GM12878 (cell line): ENCODE data around the gene TMEM38A.

ENCODE experiments used
- BHLHE40 ChIP-seq, 2 experiments: fragments of 450-650 bp in 1 of 2; IDR thresholded peaks; 2 replicates each; pipeline ENCODE4 v1.6.1; 2011 to 2017; ENCODE audit warnings: low read depth in 2 of 2, borderline replicate concordance in 1 of 2, improper control_type of control experiment in 1 of 2, low read length in 1 of 2, mild to moderate bottlenecking in 1 of 2
- BRCA1 ChIP-seq: IDR thresholded peaks from 2 replicates; pipeline ENCODE4 v1.6.1; 2011; ENCODE audit warnings: low read depth, low read length, improper control_type of control experiment
- EP300 ChIP-seq, 2 experiments: fragments of 150-350 bp in 1 of 2; IDR thresholded peaks; 2 replicates each; pipeline ENCODE4 v1.6.1; 2011 to 2012; ENCODE audit warnings: low read depth in 2 of 2, low read length in 2 of 2, borderline replicate concordance in 1 of 2, improper control_type of control experiment in 1 of 2, inconsistent platforms in 1 of 2; ENCODE audit not compliant: control insufficient read depth in 1 of 2
- FOS ChIP-seq: IDR thresholded peaks from 3 replicates; pipeline ENCODE4 v1.6.1; 2011; ENCODE audit warnings: borderline replicate concordance; ENCODE audit not compliant: insufficient read length; ENCODE audit errors: extremely low read depth
- JUND ChIP-seq: IDR thresholded peaks from 2 replicates; pipeline ENCODE4 v1.6.1; 2012; ENCODE audit warnings: low read depth, mild to moderate bottlenecking, low read length, improper control_type of control experiment, moderate library complexity
- MTA2 ChIP-seq: fragments of 450-650 bp; IDR thresholded peaks from 2 replicates; pipeline ENCODE4 v1.6.1; 2016; ENCODE audit warnings: low read depth, mild to moderate bottlenecking, moderate library complexity
- RBBP5 ChIP-seq: fragments of 200-600 bp; sonication (generic); conservative IDR thresholded peaks from 2 replicates; pipeline ENCODE4 v1.6.1; 2016
- RELA ChIP-seq: fragments of 450-650 bp; IDR thresholded peaks from 2 replicates; pipeline ENCODE4 v1.8.0; 2014; ENCODE audit warnings: borderline replicate concordance; ENCODE audit not compliant: partially characterized antibody
- SREBF2 ChIP-seq: IDR thresholded peaks from 2 replicates; pipeline ENCODE4 v1.6.1; 2012; ENCODE audit warnings: mild to moderate bottlenecking, low read length
- STAT3 ChIP-seq: IDR thresholded peaks from 2 replicates; pipeline ENCODE4 v1.6.1; 2011; ENCODE audit warnings: low read depth, low read length, improper control_type of control experiment
- TF ChIP-seq, protein P1 (sequence below): IDR thresholded peaks from 2 replicates; pipeline ENCODE4 v1.6.1; 2012; ENCODE audit warnings: mild to moderate bottlenecking, low read depth, low read length
- TF ChIP-seq, protein P2 (sequence below), 3 experiments: IDR thresholded peaks in 2 of 3; conservative IDR thresholded peaks in 1 of 3; 2 replicates each; pipeline ENCODE4 v1.5.1; 2011; ENCODE audit warnings: low read depth in 3 of 3, low read length in 3 of 3, mild to moderate bottlenecking in 3 of 3, control low read depth in 2 of 3, moderate library complexity in 2 of 3, inconsistent platforms in 1 of 3, mixed read lengths in 1 of 3; ENCODE audit not compliant: control insufficient read depth in 2 of 3, insufficient read depth in 1 of 3; ENCODE audit errors: extremely low read depth in 1 of 3
- TF ChIP-seq, protein P3 (sequence below): fragments of 150-350 bp; IDR thresholded peaks from 2 replicates; pipeline ENCODE4 v1.6.1; 2014; ENCODE audit warnings: mild to moderate bottlenecking, low read depth, low read length
- TF ChIP-seq, protein P4 (sequence below): IDR thresholded peaks from 2 replicates; pipeline ENCODE4 v1.6.1; 2012; ENCODE audit warnings: low read length, inconsistent platforms

DNA sequence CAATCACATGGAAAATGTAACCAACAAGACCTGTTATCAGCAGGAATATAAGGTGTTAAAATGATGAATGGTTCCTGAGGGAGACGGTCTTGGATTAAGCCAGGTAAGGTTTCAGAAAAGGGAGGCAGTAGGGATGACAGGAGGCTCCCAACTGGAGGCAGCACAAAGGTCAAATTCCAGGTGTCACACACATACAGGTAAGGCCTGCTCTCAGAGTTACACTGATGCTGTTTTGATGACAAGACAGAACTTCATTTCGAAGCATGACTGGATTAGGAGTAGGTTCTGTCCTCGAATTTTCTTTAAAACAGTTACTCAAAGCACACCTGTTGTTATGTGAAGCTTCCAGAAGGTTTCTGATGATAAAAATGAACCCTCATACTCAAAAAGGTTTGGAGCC lies 40.4 kb upstream of the TMEM38A start:
- TF ChIP-seq, protein P1, sequence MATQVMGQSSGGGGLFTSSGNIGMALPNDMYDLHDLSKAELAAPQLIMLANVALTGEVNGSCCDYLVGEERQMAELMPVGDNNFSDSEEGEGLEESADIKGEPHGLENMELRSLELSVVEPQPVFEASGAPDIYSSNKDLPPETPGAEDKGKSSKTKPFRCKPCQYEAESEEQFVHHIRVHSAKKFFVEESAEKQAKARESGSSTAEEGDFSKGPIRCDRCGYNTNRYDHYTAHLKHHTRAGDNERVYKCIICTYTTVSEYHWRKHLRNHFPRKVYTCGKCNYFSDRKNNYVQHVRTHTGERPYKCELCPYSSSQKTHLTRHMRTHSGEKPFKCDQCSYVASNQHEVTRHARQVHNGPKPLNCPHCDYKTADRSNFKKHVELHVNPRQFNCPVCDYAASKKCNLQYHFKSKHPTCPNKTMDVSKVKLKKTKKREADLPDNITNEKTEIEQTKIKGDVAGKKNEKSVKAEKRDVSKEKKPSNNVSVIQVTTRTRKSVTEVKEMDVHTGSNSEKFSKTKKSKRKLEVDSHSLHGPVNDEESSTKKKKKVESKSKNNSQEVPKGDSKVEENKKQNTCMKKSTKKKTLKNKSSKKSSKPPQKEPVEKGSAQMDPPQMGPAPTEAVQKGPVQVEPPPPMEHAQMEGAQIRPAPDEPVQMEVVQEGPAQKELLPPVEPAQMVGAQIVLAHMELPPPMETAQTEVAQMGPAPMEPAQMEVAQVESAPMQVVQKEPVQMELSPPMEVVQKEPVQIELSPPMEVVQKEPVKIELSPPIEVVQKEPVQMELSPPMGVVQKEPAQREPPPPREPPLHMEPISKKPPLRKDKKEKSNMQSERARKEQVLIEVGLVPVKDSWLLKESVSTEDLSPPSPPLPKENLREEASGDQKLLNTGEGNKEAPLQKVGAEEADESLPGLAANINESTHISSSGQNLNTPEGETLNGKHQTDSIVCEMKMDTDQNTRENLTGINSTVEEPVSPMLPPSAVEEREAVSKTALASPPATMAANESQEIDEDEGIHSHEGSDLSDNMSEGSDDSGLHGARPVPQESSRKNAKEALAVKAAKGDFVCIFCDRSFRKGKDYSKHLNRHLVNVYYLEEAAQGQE = no peak
- TF ChIP-seq, protein P2, sequence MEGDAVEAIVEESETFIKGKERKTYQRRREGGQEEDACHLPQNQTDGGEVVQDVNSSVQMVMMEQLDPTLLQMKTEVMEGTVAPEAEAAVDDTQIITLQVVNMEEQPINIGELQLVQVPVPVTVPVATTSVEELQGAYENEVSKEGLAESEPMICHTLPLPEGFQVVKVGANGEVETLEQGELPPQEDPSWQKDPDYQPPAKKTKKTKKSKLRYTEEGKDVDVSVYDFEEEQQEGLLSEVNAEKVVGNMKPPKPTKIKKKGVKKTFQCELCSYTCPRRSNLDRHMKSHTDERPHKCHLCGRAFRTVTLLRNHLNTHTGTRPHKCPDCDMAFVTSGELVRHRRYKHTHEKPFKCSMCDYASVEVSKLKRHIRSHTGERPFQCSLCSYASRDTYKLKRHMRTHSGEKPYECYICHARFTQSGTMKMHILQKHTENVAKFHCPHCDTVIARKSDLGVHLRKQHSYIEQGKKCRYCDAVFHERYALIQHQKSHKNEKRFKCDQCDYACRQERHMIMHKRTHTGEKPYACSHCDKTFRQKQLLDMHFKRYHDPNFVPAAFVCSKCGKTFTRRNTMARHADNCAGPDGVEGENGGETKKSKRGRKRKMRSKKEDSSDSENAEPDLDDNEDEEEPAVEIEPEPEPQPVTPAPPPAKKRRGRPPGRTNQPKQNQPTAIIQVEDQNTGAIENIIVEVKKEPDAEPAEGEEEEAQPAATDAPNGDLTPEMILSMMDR (IDR thresholded peaks at IDR 0.05 in 2 of 3, conservative IDR thresholded peaks at IDR 0.05 in 1 of 3; ENCODE audit: control insufficient read depth in 2 of 3, extremely low read depth in 1 of 3, insufficient read depth in 1 of 3, low read depth in 3 of 3, low read length in 3 of 3) = no peak
- TF ChIP-seq STAT3 (no peak), RELA (no peak), RBBP5 (no peak), JUND (no peak), BRCA1 (no peak), BHLHE40 (IDR thresholded peaks at IDR 0.05; ENCODE audit: borderline replicate concordance in 1 of 2, low read depth in 2 of 2, low read length in 1 of 2) (no peak), SREBF2 (no peak), MTA2 (no peak), EP300 (IDR thresholded peaks at IDR 0.05; ENCODE audit: borderline replicate concordance in 1 of 2, control insufficient read depth in 1 of 2, low read depth in 2 of 2, low read length in 2 of 2) (no peak), FOS (no peak)
- TF ChIP-seq, protein P3, sequence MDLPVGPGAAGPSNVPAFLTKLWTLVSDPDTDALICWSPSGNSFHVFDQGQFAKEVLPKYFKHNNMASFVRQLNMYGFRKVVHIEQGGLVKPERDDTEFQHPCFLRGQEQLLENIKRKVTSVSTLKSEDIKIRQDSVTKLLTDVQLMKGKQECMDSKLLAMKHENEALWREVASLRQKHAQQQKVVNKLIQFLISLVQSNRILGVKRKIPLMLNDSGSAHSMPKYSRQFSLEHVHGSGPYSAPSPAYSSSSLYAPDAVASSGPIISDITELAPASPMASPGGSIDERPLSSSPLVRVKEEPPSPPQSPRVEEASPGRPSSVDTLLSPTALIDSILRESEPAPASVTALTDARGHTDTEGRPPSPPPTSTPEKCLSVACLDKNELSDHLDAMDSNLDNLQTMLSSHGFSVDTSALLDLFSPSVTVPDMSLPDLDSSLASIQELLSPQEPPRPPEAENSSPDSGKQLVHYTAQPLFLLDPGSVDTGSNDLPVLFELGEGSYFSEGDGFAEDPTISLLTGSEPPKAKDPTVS = no peak
- TF ChIP-seq, protein P4, sequence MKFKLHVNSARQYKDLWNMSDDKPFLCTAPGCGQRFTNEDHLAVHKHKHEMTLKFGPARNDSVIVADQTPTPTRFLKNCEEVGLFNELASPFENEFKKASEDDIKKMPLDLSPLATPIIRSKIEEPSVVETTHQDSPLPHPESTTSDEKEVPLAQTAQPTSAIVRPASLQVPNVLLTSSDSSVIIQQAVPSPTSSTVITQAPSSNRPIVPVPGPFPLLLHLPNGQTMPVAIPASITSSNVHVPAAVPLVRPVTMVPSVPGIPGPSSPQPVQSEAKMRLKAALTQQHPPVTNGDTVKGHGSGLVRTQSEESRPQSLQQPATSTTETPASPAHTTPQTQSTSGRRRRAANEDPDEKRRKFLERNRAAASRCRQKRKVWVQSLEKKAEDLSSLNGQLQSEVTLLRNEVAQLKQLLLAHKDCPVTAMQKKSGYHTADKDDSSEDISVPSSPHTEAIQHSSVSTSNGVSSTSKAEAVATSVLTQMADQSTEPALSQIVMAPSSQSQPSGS = no peak
